H1 (cell line): ENCODE data around the gene PXMP4. TPM values are rescaled to one million over a fixed set of nuclear protein-coding genes. Genes with fewer than 3 reads are reported as not detected.
A peak's percentile ranks its signal among the peaks of the same experiment; 100 is the strongest.

Source experiments
- CTCF ChIA-PET: fragments of 300-600 bp; sonication (Branson Sonifier 250); formaldehyde crosslinking; loops from one replicate; lab custom pipeline; 2021; ENCODE audit not compliant: partially characterized antibody; lab: Charles Lee
- POLR2A ChIA-PET: fragments of 300-600 bp; sonication (Branson Sonifier 250); formaldehyde crosslinking; loops from one replicate; lab custom pipeline; 2021; ENCODE audit warnings: inconsistent platforms; ENCODE audit not compliant: partially characterized antibody; lab: Charles Lee
- DNase-seq, 2 experiments: peaks; one replicate each; pipeline versions ENCODE4 v3.0.0 to v3.0.0-alpha.2; 2010 to 2022; ENCODE audit warnings: low spot score in 2 of 2, low read depth in 1 of 2, mixed read lengths in 1 of 2
- FAIRE-seq: peaks from 2 replicates; lab custom pipeline; 2011; peaks lifted over from hg19 to GRCh38; lab: Jason Lieb, UNC
- H2AFZ ChIP-seq: 2 replicates; pipeline ENCODE4 v1.8.1; 2012; ENCODE audit warnings: low read length, inconsistent platforms
- H2AK5ac ChIP-seq: 2 replicates; pipeline ENCODE4 v1.6.1; 2013; ENCODE audit warnings: low read depth, low read length
- H2BK120ac ChIP-seq: replicated peaks from 2 replicates; pipeline ENCODE3; 2013; ENCODE audit warnings: low read depth, low read length, inconsistent platforms
- H2BK12ac ChIP-seq: 2 replicates; pipeline ENCODE4 v1.6.1; 2013; ENCODE audit warnings: low read depth, low read length
- H2BK15ac ChIP-seq: 2 replicates; pipeline ENCODE4 v1.6.1; 2013; ENCODE audit warnings: low read length
- H2BK20ac ChIP-seq: 2 replicates; pipeline ENCODE4 v1.6.1; 2013; ENCODE audit warnings: low read length
- H2BK5ac ChIP-seq: 2 replicates; pipeline ENCODE4 v1.6.1; 2013; ENCODE audit warnings: low read depth, low read length
- H3K14ac ChIP-seq: 2 replicates; pipeline ENCODE4 v1.6.1; 2013; ENCODE audit warnings: inconsistent platforms; ENCODE audit not compliant: insufficient read length
- H3K18ac ChIP-seq: 2 replicates; pipeline ENCODE4 v1.6.1; 2013; ENCODE audit warnings: low read length; ENCODE audit errors: extremely low read depth
- H3K23ac ChIP-seq: 2 replicates; pipeline ENCODE4 v1.6.1; 2013; ENCODE audit warnings: inconsistent platforms; ENCODE audit not compliant: insufficient read length
- H3K23me2 ChIP-seq: 2 replicates; pipeline ENCODE4 v1.6.1; 2013; ENCODE audit warnings: low read depth, low read length
- H3K27ac ChIP-seq: 2 replicates; pipeline ENCODE4 v1.6.1; 2011; ENCODE audit warnings: low read depth, low read length, inconsistent platforms
- H3K27me3 ChIP-seq, 4 experiments: replicated peaks in 1 of 4; 1 replicate in 1 of 4; 2 replicates in 3 of 4; pipeline versions ENCODE4 v1.6.1 to v1.8.1; 2011 to 2013; ENCODE audit warnings: low read length in 3 of 4, mild to moderate bottlenecking in 3 of 4, inconsistent platforms in 2 of 4, mixed read lengths in 2 of 4, moderate library complexity in 1 of 4; ENCODE audit not compliant: control insufficient read depth in 3 of 4, insufficient read depth in 3 of 4; ENCODE audit errors: extremely low read depth in 1 of 4
- H3K36me3 ChIP-seq, 4 experiments: 2 replicates each; pipeline versions ENCODE4 v1.6.1 to v1.8.1; 2011 to 2013; ENCODE audit warnings: mild to moderate bottlenecking in 4 of 4, low read length in 3 of 4, moderate library complexity in 2 of 4, control low read depth in 1 of 4, inconsistent platforms in 1 of 4; ENCODE audit not compliant: insufficient read depth in 4 of 4, control insufficient read depth in 2 of 4
- H3K4ac ChIP-seq: replicated peaks from 2 replicates; pipeline ENCODE3; 2013; ENCODE audit warnings: low read length, low read depth, mixed read lengths, inconsistent platforms; ENCODE audit not compliant: insufficient read length
- H3K4me1 ChIP-seq, 4 experiments: replicated peaks in 1 of 4; 1 replicate in 1 of 4; 2 replicates in 3 of 4; pipeline versions ENCODE4 v1.6.1 to v1.8.1; 2011 to 2013; ENCODE audit warnings: low read length in 3 of 4, inconsistent platforms in 2 of 4, mixed read lengths in 1 of 4; ENCODE audit not compliant: insufficient read depth in 4 of 4, control insufficient read depth in 3 of 4
- H3K4me2 ChIP-seq, 2 experiments: 2 replicates each; pipeline versions ENCODE4 v1.6.1 to v1.8.1; 2011 to 2013; ENCODE audit warnings: low read depth in 2 of 2, low read length in 2 of 2, control low read depth in 1 of 2, inconsistent platforms in 1 of 2, mild to moderate bottlenecking in 1 of 2; ENCODE audit not compliant: insufficient read depth in 1 of 2
- H3K4me3 ChIP-seq, 4 experiments: fragments of 200-600, 300-600 bp in 1 of 4; sonication (generic), shearing (Covaris generic), sonication (Bioruptor Twin) in 1 of 4; 2 replicates each; pipeline versions ENCODE4 v1.5.1 to v1.8.1; 2011 to 2016; ENCODE audit warnings: low read length in 4 of 4, low read depth in 3 of 4, control low read depth in 2 of 4, inconsistent platforms in 2 of 4, mild to moderate bottlenecking in 2 of 4, mixed read lengths in 1 of 4, moderate library complexity in 1 of 4; ENCODE audit not compliant: insufficient read depth in 2 of 4; ENCODE audit errors: extremely low read depth in 1 of 4
- H3K56ac ChIP-seq: replicated peaks from 2 replicates; pipeline ENCODE3; 2013; ENCODE audit warnings: low read depth, mild to moderate bottlenecking, mixed read lengths, low read length, inconsistent platforms; ENCODE audit not compliant: insufficient read length
- H3K79me1 ChIP-seq: 2 replicates; pipeline ENCODE4 v1.6.1; 2013; ENCODE audit warnings: low read depth, low read length, control low read depth
- H3K79me2 ChIP-seq, 2 experiments: 2 replicates each; pipeline versions ENCODE4 v1.6.1 to v1.8.1; 2012 to 2013; ENCODE audit warnings: low read length in 2 of 2, mild to moderate bottlenecking in 2 of 2, inconsistent platforms in 1 of 2; ENCODE audit not compliant: insufficient read depth in 2 of 2, control insufficient read depth in 1 of 2
- H3K9ac ChIP-seq, 4 experiments: replicated peaks in 1 of 4; 1 replicate in 1 of 4; 2 replicates in 3 of 4; pipeline versions ENCODE4 v1.6.1 to v1.8.1; 2011 to 2013; ENCODE audit warnings: low read depth in 3 of 4, low read length in 3 of 4, control low read depth in 2 of 4, mild to moderate bottlenecking in 2 of 4, moderate library complexity in 2 of 4, inconsistent platforms in 1 of 4; ENCODE audit errors: extremely low read depth in 1 of 4
- H3K9me3 ChIP-seq, 2 experiments: 2 replicates each; pipeline versions ENCODE4 v1.6.1 to v1.8.1; 2012 to 2013; ENCODE audit warnings: mild to moderate bottlenecking in 2 of 2, moderate library complexity in 2 of 2, control low read depth in 1 of 2, inconsistent platforms in 1 of 2, low read depth in 1 of 2, low read length in 1 of 2, mixed read lengths in 1 of 2; ENCODE audit not compliant: insufficient read depth in 2 of 2
- H4K20me1 ChIP-seq, 2 experiments: replicated peaks in 1 of 2; 2 replicates each; pipeline versions ENCODE3 to v1.8.1; 2011 to 2013; ENCODE audit warnings: inconsistent platforms in 2 of 2, low read length in 2 of 2, mild to moderate bottlenecking in 1 of 2; ENCODE audit not compliant: insufficient read depth in 2 of 2, control insufficient read depth in 1 of 2
- H4K5ac ChIP-seq: 2 replicates; pipeline ENCODE4 v1.6.1; 2013; ENCODE audit warnings: low read length, low read depth, mixed read lengths, inconsistent platforms; ENCODE audit not compliant: insufficient read length
- H4K8ac ChIP-seq: 2 replicates; pipeline ENCODE4 v1.8.0; 2013; ENCODE audit warnings: mild to moderate bottlenecking, moderate library complexity, low read length, inconsistent platforms; ENCODE audit not compliant: insufficient read depth; ENCODE audit errors: extremely low read depth
- H4K91ac ChIP-seq: replicated peaks from 2 replicates; pipeline ENCODE3; 2013; ENCODE audit warnings: low read length, mixed read lengths, inconsistent platforms; ENCODE audit not compliant: insufficient read length
- GABPA ChIP-seq: IDR thresholded peaks from 2 replicates; pipeline ENCODE4 v1.6.1; 2011; ENCODE audit warnings: mild to moderate bottlenecking, low read length, moderate library complexity, borderline replicate concordance; ENCODE audit not compliant: insufficient read depth
- WGBS, 2 experiments: shearing (Covaris generic) in 1 of 2; methylation state at CpG; one replicate each; pipeline versions ENCODE4 v1.1.6 to v1.1.7; 2013 to 2015; ENCODE audit warnings: low lambda C conversion rate in 2 of 2, mixed read lengths in 2 of 2, inconsistent platforms in 1 of 2, low coverage in 1 of 2, missing lambda C conversion rate in 1 of 2; ENCODE audit not compliant: insufficient replicate concordance in 2 of 2, insufficient coverage in 1 of 2, insufficient read length in 1 of 2; ENCODE audit errors: extremely low coverage in 1 of 2, missing lambda C conversion rate in 1 of 2; 5-methylcytosine and 5-hydroxymethylcytosine counted together
- polyA plus RNA-seq, 7 experiments: library from polyadenylated mRNA; depleted of rRNA in 3 of 7; stranded (reverse) in 5 of 7; unstranded in 2 of 7; fragments of >200 nt in 5 of 7; fragments of 200-250 nt in 2 of 7; gene quantifications; 1 replicate in 5 of 7; 2 replicates in 1 of 7; 4 replicates in 1 of 7; pipeline versions ENCODE4 v1.2.1 to v1.2.3, GENCODE V29; 2011 to 2013; ENCODE audit warnings: missing spikeins in 2 of 7, mixed read lengths in 2 of 7
- total RNA-seq: library from RNA; stranded (reverse); fragmentation: NEBNext Ultra II Directional; extraction: Animal tissue kit (Norgen Biotek cat#: 25700); gene quantifications from 2 replicates; pipeline ENCODE4 v1.2.1, GENCODE V29; 2021

The PXMP4 gene
- total and polyA plus RNA-seq, 2 of the 8 experiments (the other 6 are each of a cell fraction or from before 2014, with no cell fraction given), result 3.3 to 3.4 TPM

DNA sequence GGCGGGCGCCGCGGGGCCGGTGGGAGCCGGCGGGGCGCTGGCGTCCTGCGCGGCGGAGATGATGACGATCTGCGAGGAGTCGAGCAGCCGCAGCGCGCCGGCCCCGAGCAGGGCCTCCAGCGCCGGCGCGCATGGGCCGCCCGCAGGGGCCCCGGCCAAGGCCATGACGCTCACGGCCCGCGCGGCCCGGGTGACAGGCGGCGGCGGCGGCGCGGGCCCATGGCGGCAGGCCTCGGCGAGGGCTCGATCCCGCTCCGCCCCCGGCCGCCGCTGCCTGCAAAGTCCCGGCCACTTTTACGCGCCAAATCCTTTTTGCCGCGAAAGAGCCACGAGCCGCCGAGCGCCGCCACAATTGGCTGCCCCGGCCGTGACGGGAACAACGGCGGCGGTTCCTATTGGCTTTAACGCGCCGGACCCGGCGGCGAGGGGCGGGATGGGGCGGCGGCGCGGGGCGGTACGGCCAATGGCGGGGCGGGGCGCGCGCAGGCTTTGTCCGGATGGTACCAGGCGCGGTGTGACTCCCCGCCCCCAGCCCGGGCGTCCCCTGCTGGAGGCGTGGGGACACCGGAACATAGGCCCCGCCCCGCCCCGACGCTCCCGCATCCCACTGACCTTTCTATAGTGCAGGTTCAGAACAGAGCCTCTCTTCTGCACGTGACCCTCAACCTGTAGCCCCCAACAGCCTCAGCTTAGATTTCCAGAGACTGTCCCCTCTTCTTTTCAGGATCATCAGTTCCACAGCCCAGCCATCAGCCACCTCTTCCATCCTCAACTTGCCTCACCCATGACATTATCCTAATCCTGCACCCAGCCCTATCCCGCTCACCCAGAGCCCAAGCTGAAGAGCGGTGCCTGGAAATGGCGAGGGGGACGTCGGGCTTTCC, 33.8 kb downstream of the PXMP4 start, which contains the start of gene E2F1:
Gene E2F1 (minus strand): TSS at position 286 of the 884 bp plus-strand sequence. CDS start 121 bp downstream, at position 165.
- Histone ChIP-seq H3K23ac (no peak within 1 kb of the TSS), H3K4me2 (peak within 1 kb of the TSS; percentile 90 to 91), H3K79me2 (peaks cover 0 to 42% of the 10 kb centered on the region in 2 experiments; a peak in 3 of 4 replicates), H3K36me3 (peaks cover 0 to 4% (median 0%) of the 10 kb centered on the region in 4 experiments; a peak in 1 of 8 replicates), H2BK20ac (no peak within 1 kb of the TSS), H2BK120ac (no peak within 1 kb of the TSS), H4K91ac (peak within 1 kb of the TSS; percentile 44), H3K9me3 (no peaks in the 10 kb centered on the region), H4K8ac (peak within 1 kb of the TSS; percentile 91; the same call in 1 of the 2 replicates), H3K9ac (peak within 1 kb of the TSS; percentile 81 to 100 (median 86)), H2BK15ac (peak within 1 kb of the TSS; percentile 75; the same call in 1 of the 2 replicates), H2BK12ac (peak within 1 kb of the TSS; percentile 22; the same call in 1 of the 2 replicates), H3K4ac (peak within 1 kb of the TSS; percentile 55), H4K20me1 (peaks cover 11 to 24% of the 10 kb centered on the region in 2 experiments), H3K4me1 (peaks cover 4 to 25% (median 15%) of the 10 kb centered on the region in 4 experiments), H3K23me2 (peaks cover 9% of the 10 kb centered on the region), H3K27me3 (peaks cover 0 to 9% (median 2%) of the 10 kb centered on the region in 4 experiments; a peak in 4 of 7 replicates), H3K27ac (peak within 1 kb of the TSS; percentile 64), H3K56ac (peak within 1 kb of the TSS; percentile 51), H4K5ac (no peak within 1 kb of the TSS), H3K4me3 (peak within 1 kb of the TSS; percentile 86 to 97 (median 94)), H3K79me1 (peaks cover 19% of the 10 kb centered on the region), H3K18ac (no peak within 1 kb of the TSS; the same call in 1 of the 2 replicates), H2AK5ac (peak within 1 kb of the TSS; percentile 54; the same call in 1 of the 2 replicates), H2BK5ac (peak within 1 kb of the TSS; percentile 55; the same call in 1 of the 2 replicates), H3K14ac (no peak within 1 kb of the TSS), H2AFZ (peak within 1 kb of the TSS; percentile 95)
- peak in 1 of 2 experiments; percentile 97 for DNase-seq
- ChIA-PET CTCF (interaction anchor here (0.6 to 2.7 kb wide), 4 partner anchors 13 to 248 kb away, joined by 4 to 17 read pairs (median 5); partner anchors contain the start of gene ACTL10), POLR2A (interaction anchor here (0.7 to 14.0 kb wide), 15 partner anchors 8 to 46 kb away, joined by 3 to 245 read pairs (median 5); partner anchors contain the start of genes ACTL10, C20orf144, NECAB3 and PXMP4)
- WGBS, 2 experiments, result 7% methylated on average over 31 of the region's 101 CpGs; no CpG with 5 or more reads in 1 of the 2 experiments
- no peak for FAIRE-seq
- no peak for TF ChIP-seq GABPA
